ENCODE results near the gene CUX1. TPM values are rescaled to one million over a fixed set of nuclear protein-coding genes. Genes with fewer than 3 reads are reported as not detected.

Gene CUX1
- total and polyA plus RNA-seq, 2 of the 13 experiments (the other 11 are each of a cell fraction or from before 2014, with no cell fraction given) = 13.7 to 14.9 TPM

DNA sequence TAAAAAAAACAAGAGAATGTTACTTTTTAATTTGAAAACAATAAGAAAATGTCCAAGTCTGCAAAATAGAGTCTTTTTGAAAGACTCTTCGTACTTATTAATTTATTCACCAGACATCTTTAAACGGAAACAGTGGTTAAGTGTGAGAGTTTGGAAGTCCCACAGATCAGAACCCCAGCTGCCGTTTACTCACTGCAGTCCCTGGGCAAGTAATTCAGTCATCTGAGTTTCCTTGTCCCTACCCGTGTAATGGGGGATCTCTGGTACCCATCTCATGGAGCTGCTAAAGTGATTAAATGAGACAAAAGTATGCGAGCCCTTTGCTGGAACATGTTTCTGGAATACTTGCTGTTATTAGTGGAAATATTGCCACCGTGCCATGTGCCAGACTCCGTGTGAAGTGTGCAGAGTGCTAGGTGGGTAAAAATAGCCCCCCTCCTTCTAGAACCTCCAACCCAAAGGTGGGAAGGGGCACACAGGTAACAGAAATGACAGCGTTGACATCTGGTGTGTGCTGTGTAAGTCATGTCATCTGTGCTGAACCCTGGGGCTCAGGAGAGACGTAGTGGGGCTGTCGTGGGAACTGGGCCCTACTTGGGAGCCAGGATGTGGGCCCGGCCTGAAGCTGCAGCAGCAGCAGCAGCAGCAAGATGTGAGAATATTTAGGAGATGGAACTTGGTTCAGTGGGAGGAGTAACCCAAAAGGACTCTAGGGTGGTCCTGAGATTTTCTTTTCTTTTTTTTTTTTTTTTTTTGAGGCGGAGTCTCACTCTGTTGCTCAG is 140.5 kb downstream of the CUX1 start:
- no peak for TF ChIP-seq ZNF331 (CRISPR knock-in tag; IDR thresholded peaks at IDR 0.05)
- POLR2A ChIA-PET = interaction anchor here (0.7 kb wide), 1 partner anchor 1479 kb away, joined by 3 read pairs; no protein-coding TSS in a partner anchor
- WGBS (ENCODE audit: low lambda C conversion rate) = 96% methylated on average over 12 of the region's 12 CpGs
- no peaks in the 10 kb centered on the region for H3K9me3 ChIP-seq (ENCODE audit: low read length)
- DNase-seq (ENCODE audit: low spot score) (no peak), FAIRE-seq (no peak), ATAC-seq (no peak)
- no peak overlapping the region for H3K4me3 ChIP-seq (replicated peaks in 1 of 3; ENCODE audit: insufficient read depth in 1 of 3, low read depth in 2 of 3, low read length in 3 of 3)
- CTCF ChIA-PET (ENCODE audit: low intra/inter-chr PET ratio, low total read pairs) = no interaction called here
- no peaks in the 10 kb centered on the region for H4K20me1 ChIP-seq (ENCODE audit: insufficient read depth, low read length)
- no peak overlapping the region for H3K4me2 ChIP-seq (ENCODE audit: low read depth, low read length)
- H3K9ac ChIP-seq (ENCODE audit: insufficient read depth, low read depth, low read length) = no peak overlapping the region
- no peak overlapping the region for H2AFZ ChIP-seq (ENCODE audit: low read length)
- intact Hi-C loops (cut with micrococcal nuclease; ENCODE audit: unreplicated experiment) (no loop called here), in situ Hi-C loops (cut with HindIII; ENCODE audit: extremely low pct_ligation_motif_present, low pct_unique_long_range_greater_than_20kb) (no loop called here)
- no TSS peak for BruUV-seq (replicated peaks)
- H3K27ac ChIP-seq (ENCODE audit: extremely low read length, insufficient read depth, low read length) = no peak overlapping the region
- no peaks in the 10 kb centered on the region for H3K27me3 ChIP-seq (ENCODE audit: control insufficient read depth in 1 of 2, insufficient read depth in 2 of 2, low read length in 2 of 2)
- 0 out of 5 replicates have a peak, but pooled peaks cover 0 to 4% of the 10 kb centered on the region in 2 experiments for H3K36me3 ChIP-seq (replicated peaks in 1 of 2; ENCODE audit: control insufficient read depth in 1 of 2, insufficient read depth in 2 of 2, low read length in 2 of 2)
- H3K79me2 ChIP-seq (ENCODE audit: insufficient read depth, low read length) = peaks cover 2% of the 10 kb centered on the region
- H3K4me1 ChIP-seq (ENCODE audit: insufficient read depth, low read length) = no peaks in the 10 kb centered on the region

DNA sequence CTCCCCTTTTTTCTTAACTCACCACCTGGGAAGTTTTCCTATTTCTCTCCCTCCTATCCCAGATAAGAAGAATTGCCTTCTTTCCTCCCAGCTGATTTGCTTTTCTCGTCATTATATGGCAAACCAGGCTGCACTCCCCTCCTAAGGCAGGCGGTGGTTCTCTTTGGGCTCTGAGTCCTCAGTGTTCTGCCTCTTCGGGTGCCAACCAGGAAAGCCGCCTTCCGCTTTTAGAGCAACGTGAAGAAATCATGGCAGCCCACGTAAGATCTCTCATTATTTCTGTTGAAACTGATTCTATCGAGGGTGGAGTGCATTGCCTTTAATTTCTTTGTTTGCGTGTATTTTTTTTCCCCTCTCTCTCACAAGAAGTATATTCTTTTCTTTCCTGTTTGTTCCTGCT is 141.9 kb downstream of the CUX1 start:
- TF ChIP-seq, protein P1, sequence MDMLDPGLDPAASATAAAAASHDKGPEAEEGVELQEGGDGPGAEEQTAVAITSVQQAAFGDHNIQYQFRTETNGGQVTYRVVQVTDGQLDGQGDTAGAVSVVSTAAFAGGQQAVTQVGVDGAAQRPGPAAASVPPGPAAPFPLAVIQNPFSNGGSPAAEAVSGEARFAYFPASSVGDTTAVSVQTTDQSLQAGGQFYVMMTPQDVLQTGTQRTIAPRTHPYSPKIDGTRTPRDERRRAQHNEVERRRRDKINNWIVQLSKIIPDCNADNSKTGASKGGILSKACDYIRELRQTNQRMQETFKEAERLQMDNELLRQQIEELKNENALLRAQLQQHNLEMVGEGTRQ (IDR thresholded peaks at IDR 0.05; ENCODE audit: low read depth, low read length) = no peak
- TF ChIP-seq, protein P1 (CRISPR knock-in tag; IDR thresholded peaks at IDR 0.05; ENCODE audit: borderline replicate concordance) = no peak
- TF ChIP-seq ZNF547 (CRISPR knock-in tag; IDR thresholded peaks at IDR 0.05) = no peak
- no peak for TF ChIP-seq ZNF703 (CRISPR knock-in tag; IDR thresholded peaks at IDR 0.05; ENCODE audit: borderline replicate concordance)
- TF ChIP-seq TCF7L2 (IDR thresholded peaks at IDR 0.05; ENCODE audit: low read depth, low read length) = no peak
- TF ChIP-seq, protein P2, sequence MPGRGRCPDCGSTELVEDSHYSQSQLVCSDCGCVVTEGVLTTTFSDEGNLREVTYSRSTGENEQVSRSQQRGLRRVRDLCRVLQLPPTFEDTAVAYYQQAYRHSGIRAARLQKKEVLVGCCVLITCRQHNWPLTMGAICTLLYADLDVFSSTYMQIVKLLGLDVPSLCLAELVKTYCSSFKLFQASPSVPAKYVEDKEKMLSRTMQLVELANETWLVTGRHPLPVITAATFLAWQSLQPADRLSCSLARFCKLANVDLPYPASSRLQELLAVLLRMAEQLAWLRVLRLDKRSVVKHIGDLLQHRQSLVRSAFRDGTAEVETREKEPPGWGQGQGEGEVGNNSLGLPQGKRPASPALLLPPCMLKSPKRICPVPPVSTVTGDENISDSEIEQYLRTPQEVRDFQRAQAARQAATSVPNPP (CRISPR knock-in tag; IDR thresholded peaks at IDR 0.05) = no peak
- no peak for TF ChIP-seq ISX (CRISPR knock-in tag; conservative IDR thresholded peaks at IDR 0.05)
- no peak for TF ChIP-seq ZNF230 (CRISPR knock-in tag; IDR thresholded peaks at IDR 0.05)
- TF ChIP-seq MEIS1 (CRISPR knock-in tag; IDR thresholded peaks at IDR 0.05; ENCODE audit: borderline replicate concordance) = no peak
- no peak for TF ChIP-seq ZNF30 (CRISPR knock-in tag; IDR thresholded peaks at IDR 0.05)
- TF ChIP-seq XBP1 (CRISPR knock-in tag; IDR thresholded peaks at IDR 0.05) = no peak
- ChIA-PET POLR2A (no interaction called here), CTCF (ENCODE audit: low intra/inter-chr PET ratio, low total read pairs) (no interaction called here)
- Histone ChIP-seq H3K27ac (ENCODE audit: extremely low read length, insufficient read depth, low read length) (no peak overlapping the region), H2AFZ (ENCODE audit: low read length) (no peak overlapping the region), H3K4me1 (ENCODE audit: insufficient read depth, low read length) (no peaks in the 10 kb centered on the region), H4K20me1 (ENCODE audit: insufficient read depth, low read length) (no peaks in the 10 kb centered on the region), H3K4me2 (ENCODE audit: low read depth, low read length) (no peak overlapping the region), H3K36me3 (replicated peaks in 1 of 2; ENCODE audit: control insufficient read depth in 1 of 2, insufficient read depth in 2 of 2, low read length in 2 of 2) (0 out of 5 replicates have a peak, but pooled peaks cover 0 to 8% of the 10 kb centered on the region in 2 experiments), H3K4me3 (replicated peaks in 1 of 3; ENCODE audit: insufficient read depth in 1 of 3, low read depth in 2 of 3, low read length in 3 of 3) (no peak overlapping the region), H3K9ac (ENCODE audit: insufficient read depth, low read depth, low read length) (no peak overlapping the region), H3K27me3 (ENCODE audit: control insufficient read depth in 1 of 2, insufficient read depth in 2 of 2, low read length in 2 of 2) (no peaks in the 10 kb centered on the region; a peak in 1 of 5 replicates), H3K9me3 (ENCODE audit: low read length) (no peaks in the 10 kb centered on the region), H3K79me2 (ENCODE audit: insufficient read depth, low read length) (peaks cover 2% of the 10 kb centered on the region)
- WGBS (ENCODE audit: low lambda C conversion rate) = 97% methylated on average over 9 of the region's 9 CpGs
- FAIRE-seq (no peak), DNase-seq (ENCODE audit: low spot score) (no peak), ATAC-seq (no peak)
- in situ Hi-C loops (cut with HindIII; ENCODE audit: extremely low pct_ligation_motif_present, low pct_unique_long_range_greater_than_20kb) (no loop called here), intact Hi-C loops (cut with micrococcal nuclease; ENCODE audit: unreplicated experiment) (no loop called here)
- BruUV-seq (replicated peaks) = no TSS peak
